Bronchial epithelial cell (primary cell): ENCODE data around the gene CCR5AS.

Source experiments
- DNase-seq: peaks from one replicate; pipeline ENCODE4 v3.0.0-alpha.2; 2010; ENCODE audit warnings: low read depth
- FAIRE-seq: peaks from 2 replicates; lab custom pipeline; 2011; peaks lifted over from hg19 to GRCh38; lab: Jason Lieb, UNC
- H3K27me3 ChIP-seq: 2 replicates; pipeline ENCODE4 v1.5.1; 2011; ENCODE audit warnings: low read length; ENCODE audit not compliant: control insufficient read depth, insufficient read depth
- H3K36me3 ChIP-seq: 2 replicates; pipeline ENCODE4 v1.5.1; 2011; ENCODE audit warnings: low read length; ENCODE audit not compliant: control insufficient read depth, insufficient read depth
- H3K4me3 ChIP-seq: 2 replicates; pipeline ENCODE4 v1.5.1; 2011; ENCODE audit warnings: mild to moderate bottlenecking, low read depth, low read length, control low read depth
- CTCF ChIP-seq: IDR thresholded peaks from 2 replicates; pipeline ENCODE4 v1.5.1; 2011; ENCODE audit warnings: mild to moderate bottlenecking, moderate library complexity, low read length, control low read depth, inconsistent platforms; ENCODE audit not compliant: insufficient read depth, severe bottlenecking

The CCR5AS gene

GRCh38 chr3:46369151-46369550 lies 37.7 kb downstream of the CCR5AS start:
- no peaks in the 10 kb centered on the region for H3K36me3 ChIP-seq
- no peak for TF ChIP-seq CTCF
- FAIRE-seq (no peak), DNase-seq (no peak)
- no peak overlapping the region for H3K4me3 ChIP-seq
- peaks cover 2% of the 10 kb centered on the region for H3K27me3 ChIP-seq

GRCh38 chr3:46368569-46368968 lies 38.3 kb downstream of the CCR5AS start:
- FAIRE-seq: no peak
- DNase-seq: no peak
- H3K4me3 ChIP-seq: no peak overlapping the region
- peaks cover 2% of the 10 kb centered on the region for H3K27me3 ChIP-seq
- no peaks in the 10 kb centered on the region for H3K36me3 ChIP-seq
- TF ChIP-seq CTCF: no peak

- Histone ChIP-seq H3K27me3 (peaks cover 2% of the 10 kb centered on the region), H3K4me3 (no peak overlapping the region), H3K36me3 (no peaks in the 10 kb centered on the region)
- FAIRE-seq (no peak), DNase-seq (no peak)
- no peak for TF ChIP-seq CTCF
Observed at GRCh38 chr3:46367811-46368210, 39.1 kb downstream of the CCR5AS start.

- no peak overlapping the region for H3K4me3 ChIP-seq
- FAIRE-seq (no peak), DNase-seq (no peak)
- TF ChIP-seq CTCF: no peak
- peaks cover 2% of the 10 kb centered on the region for H3K27me3 ChIP-seq
- H3K36me3 ChIP-seq: no peaks in the 10 kb centered on the region
Observed at GRCh38 chr3:46365737-46366524, 40.9 kb downstream of the CCR5AS start.

GRCh38 chr3:46365041-46365440 lies 41.8 kb downstream of the CCR5AS start:
- Histone ChIP-seq H3K4me3 (no peak overlapping the region), H3K27me3 (peaks cover 2% of the 10 kb centered on the region), H3K36me3 (no peaks in the 10 kb centered on the region)
- no peak for FAIRE-seq
- DNase-seq: no peak
- no peak for TF ChIP-seq CTCF
